PC-3 (cell line): ENCODE measurements around the gene TMEM163.
"Not testable (repeated sequence)": the region's sequence is repeated elsewhere in the genome, so short reads cannot be mapped to it uniquely, and the experiment has no call there.

Experiments
- CTCF ChIP-seq: fragments of 300-600 bp; sonication (generic); conservative IDR thresholded peaks from 2 replicates; pipeline ENCODE4 v1.5.1; 2017; ENCODE audit warnings: antibody characterized with exemption, low read depth, mild to moderate bottlenecking, low read length
- EZH2 ChIP-seq: fragments of 300-600 bp; sonication (generic); IDR thresholded peaks from one replicate; pipeline ENCODE4 v1.6.1; 2017; ENCODE audit warnings: antibody characterized with exemption, mild to moderate bottlenecking, low read length; ENCODE audit not compliant: unreplicated experiment

GRCh38 chr2:134656391-134656790 is 62.4 kb downstream of the TMEM163 start:
- TF ChIP-seq EZH2, CTCF: not testable (repeated sequence)
